H54 (cell line): Measurements from ENCODE around the gene NAP1L1.
A peak's percentile ranks its signal among the peaks of the same experiment; 100 is the strongest.

Experiments used
- DNase-seq: peaks from one replicate; pipeline ENCODE4 v3.0.0; 2011; ENCODE audit warnings: low spot score, mixed read lengths; ENCODE audit not compliant: insufficient read length
- FAIRE-seq: peaks from 3 replicates; lab custom pipeline; 2011; peaks lifted over from hg19 to GRCh38; lab: Jason Lieb, UNC
- POLR2A ChIP-seq: IDR thresholded peaks from 2 replicates; pipeline ENCODE4 v1.6.1; 2011; ENCODE audit warnings: low read depth, mild to moderate bottlenecking, low read length

NAP1L1 gene

DNA sequence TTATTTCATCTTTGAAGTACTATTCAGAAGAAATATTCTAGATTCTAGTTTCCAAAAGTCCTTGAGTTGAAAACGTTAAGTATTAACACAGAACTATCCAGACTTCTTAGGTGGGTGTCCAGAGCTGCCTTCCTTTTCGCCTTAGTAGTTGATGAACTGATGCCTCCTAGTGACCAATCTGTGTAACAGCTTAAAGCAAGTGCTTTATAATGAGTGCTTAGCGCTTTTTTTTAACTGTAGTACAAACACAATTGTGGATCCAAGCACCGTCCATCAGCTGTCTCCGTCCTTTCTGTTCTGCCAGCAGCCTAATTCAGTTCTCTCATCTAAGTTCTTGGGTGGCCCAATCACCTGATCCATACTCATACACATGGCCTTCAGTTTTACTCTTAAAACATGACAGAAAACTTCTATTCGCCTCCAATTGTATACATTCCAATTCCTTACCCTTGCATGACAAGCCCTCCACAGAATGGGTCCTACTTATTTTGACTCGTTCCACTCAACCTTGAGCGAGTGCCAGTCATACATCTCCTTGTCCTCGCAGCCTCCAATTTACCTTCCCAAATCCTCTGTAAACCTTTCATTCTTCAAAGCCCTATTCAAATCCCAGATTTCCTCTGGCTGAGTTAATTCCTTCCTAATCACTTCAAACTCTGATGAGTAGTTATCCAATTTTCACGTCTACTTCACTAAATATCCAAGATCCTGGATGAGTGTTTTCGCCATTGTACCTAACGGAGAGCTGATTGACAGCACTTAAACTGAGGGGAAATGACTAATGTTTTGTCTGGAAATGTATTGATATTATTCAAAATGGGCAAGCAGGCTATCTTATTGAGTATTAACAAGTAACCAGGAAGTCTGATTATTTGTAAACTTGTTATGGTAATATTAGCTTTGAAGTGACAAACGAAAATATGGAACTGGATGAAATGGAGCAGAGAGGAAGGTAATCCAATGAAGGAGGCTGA lies 47.1 kb downstream of the NAP1L1 start:
- FAIRE-seq (peak; percentile 95), DNase-seq (no peak)
- TF ChIP-seq POLR2A: no peak

DNA sequence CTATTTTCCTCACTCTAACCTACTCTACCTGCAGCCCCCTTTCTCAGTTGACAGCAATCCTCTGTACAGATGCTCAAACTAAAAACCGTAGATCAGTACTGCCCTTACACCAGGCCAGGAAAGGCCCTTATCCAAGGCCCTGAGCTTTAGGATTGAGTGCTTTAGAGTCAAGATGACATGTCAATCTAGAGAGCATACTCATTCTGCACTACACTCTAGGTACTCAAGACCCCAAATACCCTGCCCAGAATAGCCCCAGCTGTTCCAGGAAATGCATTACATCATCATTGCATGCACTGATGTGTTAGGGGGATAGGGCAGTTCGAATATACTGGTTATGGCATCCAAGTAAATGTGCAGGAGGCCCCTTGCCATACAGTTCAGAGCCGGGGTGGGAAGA lies 49.4 kb downstream of the NAP1L1 start:
- no peak for TF ChIP-seq POLR2A
- DNase-seq (no peak), FAIRE-seq (no peak)

DNA sequence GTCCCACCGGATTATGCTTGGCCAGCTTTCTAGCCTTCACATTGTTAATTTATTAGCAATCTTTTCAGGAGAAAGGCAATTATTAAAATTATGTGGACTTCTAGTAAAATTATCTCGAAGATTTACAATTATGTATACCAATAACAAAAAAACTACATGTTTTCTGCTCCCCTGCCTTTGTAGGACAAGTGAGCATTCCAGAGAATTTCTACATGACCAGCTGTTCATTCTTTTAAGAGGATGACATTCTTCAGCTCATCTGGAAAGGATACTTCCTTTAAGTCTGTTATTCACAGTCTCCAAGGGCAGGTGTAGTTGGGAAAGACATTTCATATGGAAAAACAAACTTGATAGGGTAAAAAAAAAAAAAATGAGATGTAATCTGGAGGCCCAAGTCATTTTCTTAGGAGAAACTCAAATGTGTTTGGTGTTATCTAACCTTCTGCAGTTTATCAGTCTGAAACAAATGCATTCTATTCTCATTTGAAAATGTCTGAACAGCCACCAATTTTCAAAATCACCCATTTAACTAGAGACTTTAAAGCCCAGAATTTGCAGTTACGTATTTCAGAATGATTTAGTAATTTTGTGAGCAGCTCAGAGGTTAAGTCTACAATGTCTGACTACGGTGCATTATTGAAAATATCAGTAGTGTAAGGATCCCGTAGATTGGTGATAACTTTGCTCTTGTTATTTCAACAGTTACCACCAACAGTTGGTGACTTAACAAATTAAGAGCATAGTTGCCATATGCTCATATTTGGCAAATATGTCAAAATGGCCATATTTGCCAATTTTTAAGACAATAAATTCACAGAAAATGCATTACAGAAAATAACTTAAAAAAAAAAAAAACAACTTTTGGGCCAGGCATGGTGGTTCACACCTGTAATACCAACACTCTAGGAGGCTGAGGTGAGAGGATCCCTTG lies 51.1 kb downstream of the NAP1L1 start:
- TF ChIP-seq POLR2A: no peak
- DNase-seq (no peak), FAIRE-seq (no peak)

DNA sequence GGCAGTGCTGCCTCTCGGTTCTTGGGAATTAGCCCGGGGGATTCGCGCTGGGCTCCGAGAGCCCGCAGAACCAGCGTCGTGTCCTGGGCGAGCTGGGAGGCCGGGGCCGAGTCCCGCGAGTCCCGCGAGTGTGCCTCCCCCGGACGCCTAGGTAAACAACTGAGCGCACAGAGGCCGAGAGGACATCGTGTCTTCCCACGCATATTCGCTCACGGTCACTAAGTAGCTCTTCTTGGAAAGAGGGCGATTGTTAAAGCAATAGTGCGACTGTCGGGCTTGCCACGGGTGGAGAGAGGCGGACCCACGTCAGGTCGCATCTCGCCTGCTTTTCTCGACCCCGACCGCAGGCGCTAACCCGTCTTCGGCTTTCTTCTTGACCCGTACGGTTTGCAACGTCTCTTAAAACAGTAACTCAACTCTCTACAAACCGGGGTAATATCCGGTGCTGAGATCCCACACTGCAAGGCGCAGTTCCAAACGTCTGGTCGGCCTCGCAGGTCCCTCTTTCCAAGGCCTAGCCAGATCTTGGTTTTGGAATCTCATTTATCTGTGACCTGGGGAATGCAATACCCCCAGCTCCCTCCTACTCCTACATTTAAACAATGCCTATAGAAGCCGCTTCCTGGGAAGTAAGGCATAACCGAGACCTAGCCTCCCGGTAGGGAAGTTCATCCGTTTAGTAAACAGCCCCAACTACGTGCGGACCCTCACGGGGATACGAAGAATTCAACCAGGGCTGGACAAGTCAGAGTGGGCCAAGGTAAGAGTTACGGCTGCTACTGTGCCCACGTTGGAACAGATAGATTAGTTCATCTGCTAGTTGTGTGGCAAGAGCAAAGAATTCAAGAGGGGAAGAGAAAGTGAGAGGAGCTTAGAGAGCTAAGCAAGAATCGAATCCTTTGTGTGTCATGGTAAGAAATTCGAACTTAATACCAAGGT lies 52.2 kb downstream of the NAP1L1 start:
- FAIRE-seq (peak; percentile 15), DNase-seq (no peak)
- no peak for TF ChIP-seq POLR2A

DNA sequence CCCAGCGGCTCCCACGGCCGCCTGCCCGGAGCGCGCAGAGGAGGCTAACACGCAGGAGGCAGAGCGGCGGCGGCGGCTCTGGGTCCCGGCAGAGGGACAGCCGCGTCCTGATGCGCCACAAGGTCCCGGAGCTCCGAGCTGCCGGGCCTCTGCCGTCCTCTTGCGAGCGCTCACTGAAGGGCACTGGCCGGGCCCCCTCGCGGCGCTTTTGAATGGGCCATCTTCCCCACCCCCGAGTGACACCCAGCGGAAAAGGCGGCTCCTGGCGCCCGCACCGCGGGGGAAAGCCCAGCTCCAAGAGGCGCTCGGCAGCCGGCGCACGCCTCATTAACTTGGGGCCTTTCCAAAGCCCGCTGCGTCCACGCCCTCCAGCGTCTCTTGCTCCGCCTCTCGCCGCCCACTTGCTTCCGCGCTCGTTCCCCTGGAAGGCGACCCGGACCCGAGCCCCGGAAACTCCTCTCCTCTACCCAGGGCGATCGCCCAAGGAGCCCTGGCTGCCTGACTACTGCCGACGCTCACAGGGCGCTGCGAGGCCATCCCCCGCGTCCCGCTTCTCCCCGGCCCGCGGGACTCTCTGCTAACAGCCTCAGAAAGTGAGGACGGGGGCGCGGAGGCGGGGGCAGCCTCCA lies 53.0 kb downstream of the NAP1L1 start, which contains the start of gene PHLDA1:
Gene PHLDA1, minus strand, starts transcription at position 363 of the 629 bp plus-strand sequence.
- FAIRE-seq: no peak

DNA sequence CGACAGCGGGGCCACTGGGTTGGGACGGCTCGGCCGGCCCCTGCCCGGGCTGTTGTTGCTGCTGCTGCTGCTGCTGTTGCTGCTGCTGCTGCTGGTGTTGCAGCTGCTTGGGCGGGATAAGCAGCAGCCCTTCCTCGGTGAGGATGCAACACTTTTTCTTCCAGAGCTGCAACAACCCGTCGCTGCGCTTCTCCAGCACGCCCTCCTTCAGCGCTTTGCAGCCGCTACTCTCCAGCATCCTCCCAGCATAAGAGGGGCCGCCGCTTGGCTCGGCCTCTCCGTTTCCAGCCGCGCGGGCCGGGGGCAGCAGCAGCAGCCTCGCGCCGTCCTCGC lies 53.4 kb downstream of the NAP1L1 start:
- DNase-seq: no peak
- no peak for TF ChIP-seq POLR2A
- no peak for FAIRE-seq

More for the DNA sequence above, 53.0 kb downstream of the NAP1L1 start, which contains the start of gene PHLDA1:
- peak; percentile 92 for TF ChIP-seq POLR2A
- DNase-seq: peak; percentile 71

DNA sequence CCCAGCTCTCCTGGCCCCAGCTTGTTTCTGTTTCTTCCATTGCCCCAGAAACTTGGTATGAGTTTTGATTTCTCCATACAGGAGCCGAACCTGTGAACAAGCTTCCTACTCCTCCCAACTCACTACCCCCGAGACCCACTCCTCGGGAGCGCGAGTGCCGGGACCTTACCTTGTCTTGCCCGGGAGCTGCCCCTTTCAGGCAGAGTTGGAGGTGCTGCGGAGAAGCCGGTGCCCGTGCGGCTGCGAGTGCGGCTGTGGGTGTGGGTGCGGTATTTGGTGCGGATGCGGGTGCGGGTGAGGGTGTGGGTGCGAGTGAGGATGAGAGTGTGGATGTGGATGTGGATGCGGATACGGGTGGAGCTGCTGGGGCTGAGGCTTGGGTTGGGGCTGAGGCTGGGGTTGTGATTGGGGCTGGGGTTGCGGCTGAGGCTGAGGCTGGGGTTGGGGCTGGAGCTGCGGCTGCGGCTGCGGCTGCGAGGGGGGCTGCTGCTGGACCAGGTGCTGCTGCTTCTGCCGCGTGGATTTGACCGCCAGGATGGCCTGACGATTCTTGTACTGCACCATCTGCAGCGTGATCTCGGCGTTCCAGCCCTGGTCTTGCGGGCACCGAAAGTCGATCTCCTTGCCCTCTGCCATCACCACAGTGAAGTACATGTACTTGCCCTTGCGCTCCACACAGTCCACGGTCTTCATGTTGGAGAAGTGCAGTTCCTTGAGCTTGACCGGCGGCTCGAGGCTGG lies 54.0 kb downstream of the NAP1L1 start:
- DNase-seq: no peak
- TF ChIP-seq POLR2A: no peak; the same call in 1 of the 2 replicates
- no peak for FAIRE-seq

DNA sequence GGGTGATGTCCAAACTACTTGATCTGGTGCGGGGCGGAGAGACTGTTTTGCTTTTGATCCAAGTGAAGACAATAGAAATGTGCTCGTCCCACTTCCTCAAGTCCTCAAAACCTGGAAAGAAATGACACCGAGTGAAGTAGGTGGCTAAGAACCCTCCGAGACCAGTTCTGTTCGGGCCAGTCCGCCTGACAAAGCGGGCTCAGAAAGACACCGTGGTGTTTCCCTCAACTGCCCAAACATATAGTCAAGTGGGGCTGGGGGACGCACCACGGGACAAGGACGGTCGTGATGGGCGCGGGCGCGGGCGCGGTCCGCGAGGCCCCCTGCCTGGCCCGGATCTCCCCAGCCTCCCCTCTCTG lies 54.5 kb downstream of the NAP1L1 start:
- TF ChIP-seq POLR2A: no peak
- DNase-seq: no peak
- no peak for FAIRE-seq

DNA sequence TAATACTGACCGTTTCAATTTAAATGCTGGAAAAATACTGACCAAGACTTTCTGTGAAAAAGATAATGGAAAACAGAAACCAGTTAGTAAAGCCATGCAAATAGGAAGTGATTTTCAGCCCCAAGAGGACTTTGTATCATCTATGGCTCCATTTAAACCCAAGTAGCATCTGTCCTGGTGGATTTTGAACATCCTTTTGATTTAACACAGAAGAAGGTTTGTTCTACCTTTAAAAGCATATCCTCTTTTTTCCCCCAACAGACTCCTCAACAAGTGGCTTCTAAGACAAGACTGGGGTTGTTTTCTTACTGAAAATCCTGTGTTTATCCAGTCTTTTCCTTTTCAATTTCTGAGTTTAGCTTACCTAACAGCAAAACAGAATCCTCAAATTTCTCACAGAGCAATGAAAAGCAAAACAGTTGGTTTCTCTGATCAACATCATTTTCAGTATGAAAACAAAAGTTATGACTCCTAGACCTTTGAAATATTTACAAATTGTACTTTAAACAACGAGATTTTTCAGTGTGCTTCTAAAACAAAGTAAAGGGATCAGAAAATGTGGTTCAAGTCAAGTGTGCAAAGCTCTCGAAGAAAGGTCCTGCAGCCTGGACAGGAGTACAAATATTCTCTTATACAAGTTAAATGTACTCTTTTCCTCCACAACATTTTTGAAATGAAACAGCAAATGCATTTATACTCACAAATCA lies 55.8 kb downstream of the NAP1L1 start:
- DNase-seq (no peak), FAIRE-seq (no peak)
- no peak for TF ChIP-seq POLR2A

DNA sequence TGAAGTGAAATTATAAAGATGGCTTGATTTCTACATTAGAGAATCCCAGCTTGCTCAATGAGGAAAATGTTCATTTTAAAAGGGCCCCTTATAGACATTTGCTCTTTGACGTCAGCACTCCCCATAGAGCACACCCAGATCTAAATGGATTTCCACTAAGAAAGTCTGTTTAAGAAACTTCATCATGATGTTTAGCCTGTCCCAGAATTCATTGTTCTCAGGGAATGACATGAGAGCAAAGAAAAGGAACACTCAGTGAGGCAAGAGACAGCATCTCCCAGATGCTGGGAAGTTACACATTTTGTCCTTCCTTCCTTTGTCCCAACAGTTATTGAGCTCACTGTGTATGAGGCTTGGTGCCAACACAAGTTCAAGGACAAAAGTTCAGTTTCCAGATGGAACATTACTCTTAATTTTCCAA lies 57.8 kb downstream of the NAP1L1 start:
- no peak for DNase-seq
- FAIRE-seq: peak; percentile 58
- TF ChIP-seq POLR2A: no peak
